GM21423 (cell line): ENCODE data around the gene EPAS1.

ENCODE experiments used
- ATAC-seq: cut with Tn5 transposase; IDR thresholded peaks from one replicate; pipeline ENCODE4 v1.9.1; 2021; ENCODE audit warnings: mild to moderate bottlenecking, moderate library complexity; ENCODE audit not compliant: unreplicated experiment

EPAS1 gene

GRCh38 chr2:46361920-46362666, 64.9 kb downstream of the EPAS1 start:
- ATAC-seq: no peak

GRCh38 chr2:46362667-46363012, 65.4 kb downstream of the EPAS1 start:
- no peak for ATAC-seq

GRCh38 chr2:46363535-46364170, 66.4 kb downstream of the EPAS1 start:
- ATAC-seq: no peak

- no peak for ATAC-seq
Measured at GRCh38 chr2:46364797-46365457, 67.7 kb downstream of the EPAS1 start.

GRCh38 chr2:46365913-46366667, 68.9 kb downstream of the EPAS1 start:
- ATAC-seq: no peak

- no peak for ATAC-seq
Measured at GRCh38 chr2:46366668-46367052, 69.5 kb downstream of the EPAS1 start.

- ATAC-seq: no peak
Measured at GRCh38 chr2:46367286-46367685, 70.1 kb downstream of the EPAS1 start.

- ATAC-seq: no peak
Measured at GRCh38 chr2:46368401-46368800, 71.2 kb downstream of the EPAS1 start.

- ATAC-seq: no peak
Measured at GRCh38 chr2:46369783-46370182, 72.6 kb downstream of the EPAS1 start.

GRCh38 chr2:46371854-46372253, 74.6 kb downstream of the EPAS1 start:
- no peak for ATAC-seq

GRCh38 chr2:46372475-46372874, 75.3 kb downstream of the EPAS1 start:
- no peak for ATAC-seq

GRCh38 chr2:46373238-46373637, 76.0 kb downstream of the EPAS1 start:
- ATAC-seq: no peak

GRCh38 chr2:46375566-46376125, 78.4 kb downstream of the EPAS1 start:
- no peak for ATAC-seq

GRCh38 chr2:46376586-46376985, 79.4 kb downstream of the EPAS1 start:
- ATAC-seq: no peak

- ATAC-seq: no peak
Measured at GRCh38 chr2:46377101-46377581, 79.9 kb downstream of the EPAS1 start.

- no peak for ATAC-seq
Measured at GRCh38 chr2:46377666-46378560, 80.7 kb downstream of the EPAS1 start.

- ATAC-seq: no peak
Measured at GRCh38 chr2:46378616-46379015, 81.4 kb downstream of the EPAS1 start.

- ATAC-seq: no peak
Measured at GRCh38 chr2:46379213-46380037, 82.2 kb downstream of the EPAS1 start.
